ENCODE data around the gene NPS.

DNA sequence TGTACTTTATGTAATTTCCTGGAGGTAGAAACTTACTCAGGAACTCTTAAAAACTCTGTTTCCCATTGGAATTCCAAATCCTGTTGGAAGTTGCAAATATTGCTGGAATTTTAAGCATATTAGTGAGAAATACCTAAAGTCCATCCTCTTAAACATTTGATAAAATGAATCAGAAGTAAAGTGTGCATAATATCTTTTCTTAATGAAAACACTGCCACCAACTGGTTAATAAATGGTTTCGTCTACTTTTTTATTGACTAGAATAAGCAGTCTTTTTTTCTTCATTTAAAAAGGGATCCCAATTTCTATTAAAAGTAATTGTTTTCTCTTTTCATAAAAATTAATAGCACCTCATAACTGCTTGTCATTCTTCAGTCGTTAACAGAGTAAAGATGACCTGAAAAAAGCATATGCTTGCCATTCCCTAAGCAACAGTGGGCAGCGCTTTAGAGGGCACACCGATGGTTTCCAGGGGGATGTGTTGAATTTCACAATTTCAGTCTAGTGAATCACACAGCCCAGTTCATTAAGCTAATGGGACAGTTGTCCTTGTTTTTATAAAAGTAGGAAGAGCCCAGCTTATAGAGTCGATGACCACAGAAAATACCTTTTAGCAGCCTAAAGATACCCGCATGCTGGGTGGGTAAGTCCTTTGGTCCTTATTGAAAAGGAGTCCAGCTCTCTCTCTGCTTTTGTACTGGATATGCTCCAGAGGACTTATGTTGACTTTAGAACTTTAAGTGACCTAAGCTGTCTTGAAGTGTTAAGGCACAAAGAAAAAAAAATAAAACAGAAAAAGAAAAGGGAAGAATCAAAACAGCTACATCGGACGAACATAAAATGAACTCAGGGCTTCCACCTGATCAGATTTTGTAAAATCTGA, 28.5 kb downstream of the NPS start:
- TF ChIP-seq, protein P1, sequence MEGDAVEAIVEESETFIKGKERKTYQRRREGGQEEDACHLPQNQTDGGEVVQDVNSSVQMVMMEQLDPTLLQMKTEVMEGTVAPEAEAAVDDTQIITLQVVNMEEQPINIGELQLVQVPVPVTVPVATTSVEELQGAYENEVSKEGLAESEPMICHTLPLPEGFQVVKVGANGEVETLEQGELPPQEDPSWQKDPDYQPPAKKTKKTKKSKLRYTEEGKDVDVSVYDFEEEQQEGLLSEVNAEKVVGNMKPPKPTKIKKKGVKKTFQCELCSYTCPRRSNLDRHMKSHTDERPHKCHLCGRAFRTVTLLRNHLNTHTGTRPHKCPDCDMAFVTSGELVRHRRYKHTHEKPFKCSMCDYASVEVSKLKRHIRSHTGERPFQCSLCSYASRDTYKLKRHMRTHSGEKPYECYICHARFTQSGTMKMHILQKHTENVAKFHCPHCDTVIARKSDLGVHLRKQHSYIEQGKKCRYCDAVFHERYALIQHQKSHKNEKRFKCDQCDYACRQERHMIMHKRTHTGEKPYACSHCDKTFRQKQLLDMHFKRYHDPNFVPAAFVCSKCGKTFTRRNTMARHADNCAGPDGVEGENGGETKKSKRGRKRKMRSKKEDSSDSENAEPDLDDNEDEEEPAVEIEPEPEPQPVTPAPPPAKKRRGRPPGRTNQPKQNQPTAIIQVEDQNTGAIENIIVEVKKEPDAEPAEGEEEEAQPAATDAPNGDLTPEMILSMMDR (IDR thresholded peaks at IDR 0.05; ENCODE audit: poor library complexity): peak; percentile 40
- no peak for TF ChIP-seq EZH2 (IDR thresholded peaks at IDR 0.05; ENCODE audit: borderline replicate concordance)

Data from hepatocyte (in vitro differentiated cells).